Keratinocyte (primary cell): ENCODE data around the gene BTG4.

Experiments
- CTCF ChIP-seq, 3 experiments: IDR thresholded peaks in 1 of 3; conservative IDR thresholded peaks in 1 of 3; optimal IDR thresholded peaks in 1 of 3; 2 replicates in 2 of 3; 3 replicates in 1 of 3; pipeline versions ENCODE3 to v1.5.1; 2011; ENCODE audit warnings: low read length in 3 of 3, mild to moderate bottlenecking in 3 of 3, moderate library complexity in 2 of 3, control low read depth in 1 of 3, inconsistent platforms in 1 of 3; ENCODE audit not compliant: insufficient read depth in 2 of 3; ENCODE audit errors: extremely low read depth in 1 of 3
- EZH2 ChIP-seq: IDR thresholded peaks from one replicate; pipeline ENCODE4 v1.6.1; 2012; ENCODE audit warnings: inconsistent platforms, mild to moderate bottlenecking, low read length, moderate library complexity

- TF ChIP-seq CTCF (optimal IDR thresholded peaks at IDR 0.05 in 1 of 3, IDR thresholded peaks at IDR 0.05 in 1 of 3, conservative IDR thresholded peaks at IDR 0.05 in 1 of 3; ENCODE audit: extremely low read depth in 1 of 3, insufficient read depth in 2 of 3, low read length in 3 of 3) (no peak), EZH2 (no peak)
These were observed 37.6 kb upstream of the BTG4 start for GRCh38 chr11:111549869-111550203.
